Nephron progenitor cell (in vitro differentiated cells): ENCODE data around the gene GSTO2.
A peak's percentile ranks its signal among the peaks of the same experiment; 100 is the strongest.

Experiments
- DNase-seq: peaks from one replicate; pipeline ENCODE4 v3.0.0; 2021
- H3K27ac Mint-ChIP-seq: 2 replicates; pipeline ENCODE4 v1.8.0; 2021; ENCODE audit warnings: mild to moderate bottlenecking, moderate library complexity, mixed read lengths
- H3K27me3 Mint-ChIP-seq: 2 replicates; pipeline ENCODE4 v1.8.0; 2021; ENCODE audit warnings: mild to moderate bottlenecking, low read depth, mixed read lengths; ENCODE audit not compliant: poor library complexity
- H3K36me3 Mint-ChIP-seq: 2 replicates; pipeline ENCODE4 v1.8.0; 2021; ENCODE audit warnings: low read depth, mixed read lengths
- H3K4me1 Mint-ChIP-seq: 2 replicates; pipeline ENCODE4 v1.8.0; 2021; ENCODE audit warnings: mixed read lengths
- H3K4me3 Mint-ChIP-seq: 2 replicates; pipeline ENCODE4 v1.8.0; 2021; ENCODE audit warnings: mild to moderate bottlenecking, moderate library complexity, mixed read lengths
- H3K9me3 Mint-ChIP-seq: 2 replicates; pipeline ENCODE4 v1.8.0; 2021; ENCODE audit warnings: mild to moderate bottlenecking, moderate library complexity, mixed read lengths
- TF ChIP-seq, protein P1 (sequence below): fragments of 200-600 bp; sonication (generic); IDR thresholded peaks from 2 replicates; pipeline ENCODE4 v1.5.0; 2021; ENCODE audit warnings: antibody characterized with exemption

Gene GSTO2

DNA sequence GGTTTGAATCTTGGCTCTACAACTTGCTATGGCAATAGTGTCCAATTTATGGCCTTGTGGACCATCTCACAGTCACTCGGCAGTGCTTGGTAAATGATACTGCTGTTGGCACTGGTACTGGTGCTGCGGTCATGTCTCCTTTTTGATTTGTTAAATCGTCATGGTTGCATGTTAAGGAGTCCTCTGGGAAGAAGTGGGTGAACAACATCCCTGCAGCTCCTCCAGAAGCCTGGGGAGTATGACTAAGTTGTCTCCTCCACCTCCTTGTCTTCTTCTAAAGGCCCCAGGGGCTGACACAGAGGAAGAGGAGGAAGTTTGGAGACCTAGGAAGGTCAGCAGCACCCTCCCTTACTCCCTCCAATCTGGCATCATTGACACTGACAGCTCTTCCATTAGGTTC, 60.8 kb downstream of the GSTO2 start:
- Mint-ChIP-seq H3K4me1 (peaks cover 96% of the 10 kb centered on the region), H3K27ac (peak overlapping the region; percentile 95), H3K4me3 (no peak overlapping the region), H3K36me3 (peaks cover 4% of the 10 kb centered on the region), H3K27me3 (peaks cover 3% of the 10 kb centered on the region), H3K9me3 (no peaks in the 10 kb centered on the region)
- TF ChIP-seq, protein P1, sequence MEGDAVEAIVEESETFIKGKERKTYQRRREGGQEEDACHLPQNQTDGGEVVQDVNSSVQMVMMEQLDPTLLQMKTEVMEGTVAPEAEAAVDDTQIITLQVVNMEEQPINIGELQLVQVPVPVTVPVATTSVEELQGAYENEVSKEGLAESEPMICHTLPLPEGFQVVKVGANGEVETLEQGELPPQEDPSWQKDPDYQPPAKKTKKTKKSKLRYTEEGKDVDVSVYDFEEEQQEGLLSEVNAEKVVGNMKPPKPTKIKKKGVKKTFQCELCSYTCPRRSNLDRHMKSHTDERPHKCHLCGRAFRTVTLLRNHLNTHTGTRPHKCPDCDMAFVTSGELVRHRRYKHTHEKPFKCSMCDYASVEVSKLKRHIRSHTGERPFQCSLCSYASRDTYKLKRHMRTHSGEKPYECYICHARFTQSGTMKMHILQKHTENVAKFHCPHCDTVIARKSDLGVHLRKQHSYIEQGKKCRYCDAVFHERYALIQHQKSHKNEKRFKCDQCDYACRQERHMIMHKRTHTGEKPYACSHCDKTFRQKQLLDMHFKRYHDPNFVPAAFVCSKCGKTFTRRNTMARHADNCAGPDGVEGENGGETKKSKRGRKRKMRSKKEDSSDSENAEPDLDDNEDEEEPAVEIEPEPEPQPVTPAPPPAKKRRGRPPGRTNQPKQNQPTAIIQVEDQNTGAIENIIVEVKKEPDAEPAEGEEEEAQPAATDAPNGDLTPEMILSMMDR, result no peak
- no peak for DNase-seq

DNA sequence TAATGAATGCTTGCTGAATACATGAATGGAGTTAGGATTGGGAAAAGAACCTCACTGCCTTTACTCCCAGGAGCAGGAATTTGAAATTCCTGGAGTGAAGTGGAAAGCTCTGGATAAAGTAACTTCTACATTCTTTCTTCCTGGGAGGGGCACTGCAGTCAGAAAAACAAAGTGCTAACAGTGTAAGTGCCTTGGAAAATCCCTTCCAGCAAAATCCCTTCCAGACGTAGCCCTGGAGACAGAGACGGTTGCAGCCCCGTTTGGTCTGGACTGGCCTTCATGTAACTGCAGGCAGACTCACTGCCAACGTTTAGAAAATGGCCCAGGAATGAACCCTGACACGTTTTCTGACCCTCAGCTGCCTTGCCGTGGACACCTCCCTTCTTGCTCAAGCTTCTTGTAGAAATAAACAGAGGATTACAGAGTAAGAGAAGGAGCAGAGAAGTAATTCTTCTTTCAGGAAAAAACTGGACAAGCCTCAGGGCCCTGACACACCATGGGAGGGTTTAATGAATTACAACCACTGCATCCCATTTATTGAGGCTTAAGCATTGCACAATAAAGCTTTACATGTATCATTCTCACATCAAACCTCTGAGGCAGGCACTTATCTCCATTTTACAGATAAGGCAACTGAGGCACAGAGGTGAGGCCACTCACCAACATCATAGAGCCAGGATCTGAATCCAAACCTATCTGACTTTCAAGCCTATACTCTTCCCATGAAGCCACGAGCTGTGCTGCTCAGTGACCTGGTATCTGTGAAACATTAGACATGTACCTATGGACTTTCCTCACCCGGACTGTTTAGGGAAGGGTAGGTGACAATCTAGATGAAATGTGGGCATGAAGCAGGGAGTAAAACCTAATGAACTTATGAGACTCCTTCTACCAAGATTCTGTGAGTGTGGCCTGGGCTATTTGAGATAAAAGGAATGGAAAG, 61.5 kb downstream of the GSTO2 start:
- Mint-ChIP-seq H3K27me3 (peaks cover 3% of the 10 kb centered on the region), H3K4me3 (peak overlapping the region; percentile 33), H3K4me1 (peaks cover 96% of the 10 kb centered on the region), H3K9me3 (no peaks in the 10 kb centered on the region), H3K27ac (peak overlapping the region; percentile 95), H3K36me3 (no peaks in the 10 kb centered on the region)
- DNase-seq, result no peak
- TF ChIP-seq, protein P1, result no peak

DNA sequence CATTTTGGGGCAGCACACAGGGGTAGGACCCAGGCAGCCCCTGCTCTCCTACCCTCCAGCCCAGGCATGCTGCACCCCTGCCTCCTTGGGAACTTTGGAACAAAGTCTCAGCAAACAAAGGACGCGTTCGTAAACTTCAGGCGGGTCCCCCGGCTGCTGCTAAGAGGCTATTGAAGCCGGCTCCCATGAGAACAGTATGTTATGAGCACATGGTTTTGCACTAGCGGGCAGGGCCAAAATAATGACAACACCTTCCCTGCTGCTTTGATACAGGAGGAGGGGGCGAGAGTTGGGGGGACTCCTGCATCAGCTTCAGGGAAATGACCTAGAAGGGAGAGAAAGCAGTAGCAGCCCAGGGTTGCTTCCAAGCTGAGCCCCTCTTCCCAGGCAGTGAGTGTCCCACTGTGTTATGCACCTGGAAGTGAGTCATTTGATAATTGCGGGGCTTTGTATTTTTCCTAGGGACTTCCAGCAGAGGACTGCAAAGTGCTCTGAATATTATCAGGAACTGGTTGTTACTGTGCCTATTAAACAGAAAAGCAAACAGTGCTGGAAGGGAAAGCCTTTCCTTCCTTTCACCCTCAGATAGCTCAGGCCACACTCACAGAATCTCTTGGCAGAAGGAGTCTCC, 62.3 kb downstream of the GSTO2 start:
- Mint-ChIP-seq H3K4me3 (peak overlapping the region; percentile 19), H3K27ac (peak overlapping the region; percentile 95)

DNA sequence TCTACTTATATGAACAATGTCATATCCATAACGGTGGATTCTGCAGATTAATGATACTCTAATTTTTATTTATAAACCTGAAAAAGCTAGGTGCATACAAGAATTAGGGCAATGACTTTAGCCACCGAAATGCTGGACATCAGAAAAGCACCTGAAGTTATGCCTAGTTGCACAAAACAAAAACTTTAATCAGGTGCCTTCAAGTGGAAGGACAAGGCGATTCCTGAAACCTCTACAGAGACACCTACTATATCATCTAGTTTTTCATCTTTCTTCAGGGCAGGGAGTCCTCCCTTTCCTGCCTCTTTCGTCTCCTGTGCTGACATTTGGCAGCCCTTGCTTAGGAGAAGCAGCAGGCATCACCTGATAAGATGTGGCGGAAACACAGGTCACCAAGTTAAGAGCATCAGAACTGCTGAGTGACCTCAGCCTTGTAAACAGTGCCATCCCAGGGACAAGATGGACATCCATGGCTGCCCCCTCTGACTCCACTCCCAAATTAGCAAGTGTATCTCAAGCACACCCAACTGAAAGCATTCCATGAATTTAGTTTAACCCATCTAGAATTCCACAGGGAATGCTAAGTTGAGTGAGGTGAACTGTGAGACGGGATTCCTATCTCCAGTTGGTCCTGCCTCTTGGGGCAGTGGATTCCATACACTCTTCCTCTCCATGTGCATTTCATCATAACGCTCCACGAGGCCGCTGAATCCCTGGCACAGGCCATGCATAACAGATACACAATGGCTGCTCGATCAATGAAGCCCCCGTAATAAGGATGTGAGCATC, 63.5 kb downstream of the GSTO2 start:
- H3K36me3 Mint-ChIP-seq, result no peaks in the 10 kb centered on the region
- no peak for DNase-seq
- peak overlapping the region; percentile 58 for H3K27ac Mint-ChIP-seq
- TF ChIP-seq, protein P1, result no peak
- H3K27me3 Mint-ChIP-seq, result peaks cover 3% of the 10 kb centered on the region
- peaks cover 97% of the 10 kb centered on the region for H3K4me1 Mint-ChIP-seq
- H3K4me3 Mint-ChIP-seq, result peak overlapping the region; percentile 51
- no peaks in the 10 kb centered on the region for H3K9me3 Mint-ChIP-seq

More for the DNA sequence above, 62.3 kb downstream of the GSTO2 start:
- TF ChIP-seq, protein P1, result no peak
- peaks cover 3% of the 10 kb centered on the region for H3K27me3 Mint-ChIP-seq
- no peaks in the 10 kb centered on the region for H3K9me3 Mint-ChIP-seq
- H3K4me1 Mint-ChIP-seq, result peaks cover 99% of the 10 kb centered on the region
- no peaks in the 10 kb centered on the region for H3K36me3 Mint-ChIP-seq
- DNase-seq, result peak; percentile 25

DNA sequence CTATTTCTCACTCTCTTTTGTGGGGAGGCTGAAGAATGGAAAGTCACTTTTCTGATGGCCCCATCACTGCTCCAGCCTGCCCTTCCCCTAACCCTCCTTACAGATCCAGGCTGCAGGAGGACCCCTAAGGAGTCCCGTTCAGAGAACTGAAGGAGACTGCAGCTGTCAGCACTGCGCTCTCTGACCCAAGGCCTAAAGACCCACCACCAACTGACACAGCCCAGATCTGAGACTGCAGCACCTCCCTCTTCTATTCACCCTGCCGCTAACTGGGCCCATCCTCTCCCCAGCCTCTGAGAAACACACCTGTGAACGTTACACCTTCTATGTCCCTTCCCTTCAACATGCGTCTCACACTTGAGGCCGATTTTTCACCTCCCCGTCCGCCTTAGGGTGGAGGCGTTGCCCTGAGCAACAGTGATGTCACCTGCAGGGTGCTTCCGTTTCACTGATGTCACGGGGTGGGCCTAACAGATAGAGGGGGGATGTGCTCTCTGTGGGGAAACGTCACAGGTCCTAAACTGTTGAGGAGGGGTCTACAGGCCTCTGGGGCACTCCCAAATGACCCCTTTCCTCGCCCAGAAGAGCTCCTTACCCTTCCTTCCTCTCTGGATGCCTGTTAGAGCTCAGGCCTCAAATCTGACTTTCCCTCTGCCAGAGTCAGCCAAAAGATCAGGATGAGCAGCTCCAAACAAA, 64.2 kb downstream of the GSTO2 start:
- Mint-ChIP-seq H3K4me1 (peaks cover 89% of the 10 kb centered on the region), H3K36me3 (no peaks in the 10 kb centered on the region), H3K27me3 (peaks cover 3% of the 10 kb centered on the region), H3K4me3 (peak overlapping the region; percentile 51), H3K9me3 (no peaks in the 10 kb centered on the region), H3K27ac (peak overlapping the region; percentile 58)
- no peak for DNase-seq
- TF ChIP-seq, protein P1, result no peak
